ENCODE measurements around the gene ETV3.
"Not testable (repeated sequence)": the region's sequence is repeated elsewhere in the genome, so short reads cannot be mapped to it uniquely, and the experiment has no call there.

ETV3 gene

DNA sequence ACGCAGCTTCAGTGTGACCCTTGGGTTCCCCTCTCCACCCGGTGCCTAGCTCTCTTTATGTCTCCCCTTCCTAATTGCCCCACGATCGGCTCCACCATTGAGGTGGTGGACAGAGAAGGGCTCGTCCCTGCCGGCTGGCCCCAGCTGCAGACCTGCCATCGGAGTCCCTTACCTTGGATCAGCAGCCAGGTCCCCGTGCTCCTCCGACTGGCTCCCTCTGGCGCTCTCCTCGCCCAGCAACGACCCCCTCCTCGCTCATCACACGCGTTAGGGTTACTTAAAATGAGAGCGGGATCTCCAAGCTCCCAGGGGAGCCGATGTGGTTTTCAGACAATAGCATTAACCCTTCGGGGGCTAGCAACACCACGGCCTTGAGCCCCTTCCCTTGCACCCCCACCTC lies 30.5 kb downstream of the ETV3 start:
- H3K27ac Mint-ChIP-seq: peak overlapping the region; percentile 90
- H3K27me3 Mint-ChIP-seq: peaks cover 21% of the 10 kb centered on the region
- H3K4me1 Mint-ChIP-seq (ENCODE audit: low read depth): peaks cover 97% of the 10 kb centered on the region
- intact Hi-C loops (cut with micrococcal nuclease): loop anchor here (5.0 kb wide), 1 partner anchor 50 kb away; no protein-coding TSS in a partner anchor
- H3K36me3 Mint-ChIP-seq (ENCODE audit: low read depth): no peaks in the 10 kb centered on the region
- no peaks in the 10 kb centered on the region for H3K9me3 Mint-ChIP-seq
- H3K4me3 Mint-ChIP-seq: no peak overlapping the region

DNA sequence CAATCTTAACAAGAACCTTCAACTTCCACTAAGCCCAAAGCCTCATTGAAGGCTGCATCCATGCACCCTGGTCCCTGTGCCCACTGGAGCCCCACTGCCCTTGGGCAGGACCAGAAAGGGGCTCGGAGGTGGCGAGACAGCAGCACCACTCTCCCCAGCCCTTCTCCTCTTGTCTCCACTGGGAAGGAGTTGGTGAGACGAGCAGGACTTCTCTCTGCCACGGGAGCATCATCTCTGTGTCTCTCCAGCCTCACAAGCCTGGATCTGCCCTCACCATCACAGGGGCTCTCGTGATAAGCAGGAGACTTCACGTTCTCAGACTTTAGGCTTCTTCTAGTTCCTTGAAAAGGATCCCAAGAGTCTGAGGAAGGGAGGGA lies 31.4 kb downstream of the ETV3 start:
- Mint-ChIP-seq H3K9me3 (no peaks in the 10 kb centered on the region), H3K27me3 (peaks cover 23% of the 10 kb centered on the region), H3K36me3 (ENCODE audit: low read depth) (no peaks in the 10 kb centered on the region), H3K27ac (peak overlapping the region; percentile 90), H3K4me3 (no peak overlapping the region), H3K4me1 (ENCODE audit: low read depth) (peaks cover 94% of the 10 kb centered on the region)
- intact Hi-C loops (cut with micrococcal nuclease): loop anchor here (1.0 to 5.0 kb wide), 2 partner anchors 30 to 50 kb away; no protein-coding TSS in a partner anchor

DNA sequence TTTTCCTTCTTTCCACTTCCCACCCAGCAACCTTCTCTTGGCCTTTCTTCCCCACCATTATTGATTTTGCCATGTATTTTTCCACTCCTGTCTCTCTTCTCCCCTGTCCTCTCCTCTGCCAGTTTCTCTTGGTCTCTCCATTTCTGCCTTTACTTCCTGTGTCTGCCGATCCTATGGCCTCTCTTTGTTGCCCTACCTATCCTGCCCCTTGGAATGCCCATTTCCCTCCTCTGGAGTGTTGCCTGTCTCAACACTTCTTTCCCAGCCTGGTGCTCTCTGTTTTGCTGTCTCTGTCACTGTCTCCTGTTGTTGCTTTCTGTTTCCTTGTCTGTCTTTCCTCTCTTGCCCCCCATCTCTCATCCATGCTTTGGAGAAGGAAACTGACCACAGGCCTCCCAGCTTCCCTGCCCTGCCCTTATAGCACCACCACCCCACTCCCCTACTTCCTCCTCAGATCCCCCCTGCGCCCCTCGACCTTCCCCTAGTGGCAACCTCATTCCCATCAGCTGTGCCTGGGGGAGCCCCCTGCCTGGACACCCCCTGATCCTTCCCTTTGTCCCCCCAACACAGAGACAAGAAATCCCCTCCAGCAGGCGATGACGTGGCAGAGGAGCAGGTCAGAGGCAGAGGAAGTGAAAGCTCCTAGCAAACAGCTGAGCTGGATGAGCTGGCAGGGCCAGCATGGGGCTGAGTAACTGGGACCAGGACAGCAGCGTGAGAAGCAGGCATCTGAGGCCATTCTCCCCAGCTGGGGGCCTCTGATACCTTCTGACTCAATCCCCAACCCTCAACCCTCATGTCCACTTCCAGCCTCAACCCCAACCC lies 32.0 kb downstream of the ETV3 start:
- Mint-ChIP-seq H3K27me3 (peaks cover 19% of the 10 kb centered on the region), H3K4me3 (peak overlapping the region; percentile 44)

DNA sequence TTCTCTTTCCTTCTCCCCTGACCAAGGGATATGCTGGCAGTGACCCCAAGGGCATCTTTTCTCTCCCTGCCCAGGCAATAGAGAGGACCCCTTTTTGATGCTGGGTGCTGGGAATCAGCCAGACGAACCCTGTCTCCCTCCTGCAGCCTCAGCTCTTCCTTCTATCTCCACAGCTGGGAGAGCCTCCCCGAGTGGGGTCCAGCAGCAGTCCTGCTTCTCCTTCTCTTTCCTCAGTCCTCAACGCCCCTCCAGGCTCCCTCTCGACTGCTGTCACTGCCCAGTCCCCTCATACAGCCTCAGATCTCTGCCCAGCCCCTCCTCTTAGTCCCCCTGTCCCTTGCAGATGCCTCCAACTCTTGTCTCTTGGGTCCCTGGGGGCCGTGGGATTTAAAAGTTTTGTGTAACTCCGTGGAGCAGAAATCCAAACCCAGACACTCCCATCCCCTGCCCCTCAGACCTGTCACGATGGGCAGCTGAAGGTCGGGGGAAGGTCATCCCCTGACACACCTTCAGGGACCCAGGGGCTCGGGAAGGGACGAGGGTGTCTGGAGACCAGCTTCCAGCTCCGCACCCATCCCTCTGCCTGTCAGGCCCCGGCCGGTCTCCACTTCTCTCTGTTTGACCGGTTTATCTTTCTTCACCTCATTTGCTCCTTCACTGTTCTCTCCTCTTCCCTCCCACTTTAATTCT lies 32.8 kb downstream of the ETV3 start:
- no peak overlapping the region for H3K4me3 Mint-ChIP-seq
- H3K27ac Mint-ChIP-seq: peak overlapping the region; percentile 90
- H3K9me3 Mint-ChIP-seq: no peaks in the 10 kb centered on the region
- intact Hi-C loops (cut with micrococcal nuclease): loop anchor here (5.0 kb wide), 1 partner anchor 52 kb away; no protein-coding TSS in a partner anchor
- H3K27me3 Mint-ChIP-seq: peaks cover 18% of the 10 kb centered on the region
- peaks cover 87% of the 10 kb centered on the region for H3K4me1 Mint-ChIP-seq (ENCODE audit: low read depth)
- no peaks in the 10 kb centered on the region for H3K36me3 Mint-ChIP-seq (ENCODE audit: low read depth)

More for the DNA sequence above, 32.0 kb downstream of the ETV3 start:
- peak overlapping the region; percentile 90 for H3K27ac Mint-ChIP-seq
- H3K4me1 Mint-ChIP-seq (ENCODE audit: low read depth): peaks cover 89% of the 10 kb centered on the region
- no peaks in the 10 kb centered on the region for H3K9me3 Mint-ChIP-seq
- intact Hi-C loops (cut with micrococcal nuclease): loop anchor here (1.0 to 5.0 kb wide), 2 partner anchors 31 to 51 kb away; no protein-coding TSS in a partner anchor
- no peaks in the 10 kb centered on the region for H3K36me3 Mint-ChIP-seq (ENCODE audit: low read depth)

DNA sequence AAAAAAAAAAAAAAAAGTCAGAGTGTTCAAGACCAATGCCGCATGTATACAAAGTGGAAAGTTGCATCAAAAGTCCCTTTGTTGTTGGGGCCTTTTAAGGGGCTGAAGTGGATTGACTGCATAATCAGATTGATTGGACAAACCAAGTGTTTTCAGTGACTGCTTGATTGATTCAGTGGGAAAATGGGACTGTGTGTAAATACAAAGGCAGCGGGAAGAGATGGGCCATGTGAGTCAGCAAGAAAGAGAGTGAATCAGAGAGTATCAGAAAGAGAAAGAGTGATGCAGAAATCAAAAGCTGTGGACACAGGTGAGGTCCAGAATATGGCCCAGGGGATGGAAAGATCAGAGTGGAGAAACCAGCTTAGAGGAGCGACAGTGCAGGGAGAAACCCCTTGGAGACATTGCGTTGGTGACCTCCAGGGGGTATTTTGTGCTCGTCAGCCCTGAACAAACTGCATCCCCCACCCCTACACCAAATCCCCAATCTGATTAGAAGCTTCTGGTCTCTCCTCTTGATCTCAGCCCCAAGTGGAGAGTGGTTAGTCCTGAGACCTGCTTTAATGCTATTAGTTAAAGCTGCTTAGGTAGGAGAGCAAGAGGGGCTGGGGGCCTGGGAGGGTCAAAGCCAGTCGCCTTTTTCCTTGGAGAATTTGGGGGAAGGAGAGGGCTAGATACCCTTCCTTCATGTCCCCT lies 33.4 kb downstream of the ETV3 start:
- H3K9me3 Mint-ChIP-seq: no peaks in the 10 kb centered on the region
- H3K4me1 Mint-ChIP-seq (ENCODE audit: low read depth): peaks cover 81% of the 10 kb centered on the region
- H3K27me3 Mint-ChIP-seq: peaks cover 18% of the 10 kb centered on the region
- H3K27ac Mint-ChIP-seq: peak overlapping the region; percentile 90
- no peaks in the 10 kb centered on the region for H3K36me3 Mint-ChIP-seq (ENCODE audit: low read depth)
- intact Hi-C loops (cut with micrococcal nuclease): loop anchor here (5.0 kb wide), 1 partner anchor 53 kb away; no protein-coding TSS in a partner anchor
- no peak overlapping the region for H3K4me3 Mint-ChIP-seq

DNA sequence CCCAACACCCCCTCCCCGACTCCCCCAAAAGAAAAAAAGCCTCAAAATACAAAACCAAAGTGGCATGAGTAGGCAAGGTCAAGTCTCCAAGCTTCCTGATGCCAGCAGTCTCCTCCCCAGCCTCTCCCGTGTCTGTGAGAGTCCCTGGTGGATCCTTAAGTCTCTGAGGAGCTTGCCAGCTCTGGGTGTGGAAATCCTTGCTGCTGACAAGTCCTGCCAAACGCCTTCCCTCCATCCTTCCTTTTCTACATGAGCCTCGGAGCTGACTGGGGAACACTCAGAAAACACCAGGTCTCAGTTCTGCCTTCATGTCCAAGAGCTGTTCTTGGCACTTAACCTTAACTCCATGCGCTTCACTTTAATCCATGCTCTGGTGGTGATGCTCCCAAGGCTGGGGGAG lies 34.9 kb downstream of the ETV3 start:
- Mint-ChIP-seq H3K27ac (no peak overlapping the region), H3K4me3 (no peak overlapping the region), H3K27me3 (peaks cover 14% of the 10 kb centered on the region), H3K4me1 (ENCODE audit: low read depth) (peaks cover 80% of the 10 kb centered on the region), H3K36me3 (ENCODE audit: low read depth) (no peaks in the 10 kb centered on the region), H3K9me3 (no peaks in the 10 kb centered on the region)
- intact Hi-C loops (cut with micrococcal nuclease): no loop called here

DNA sequence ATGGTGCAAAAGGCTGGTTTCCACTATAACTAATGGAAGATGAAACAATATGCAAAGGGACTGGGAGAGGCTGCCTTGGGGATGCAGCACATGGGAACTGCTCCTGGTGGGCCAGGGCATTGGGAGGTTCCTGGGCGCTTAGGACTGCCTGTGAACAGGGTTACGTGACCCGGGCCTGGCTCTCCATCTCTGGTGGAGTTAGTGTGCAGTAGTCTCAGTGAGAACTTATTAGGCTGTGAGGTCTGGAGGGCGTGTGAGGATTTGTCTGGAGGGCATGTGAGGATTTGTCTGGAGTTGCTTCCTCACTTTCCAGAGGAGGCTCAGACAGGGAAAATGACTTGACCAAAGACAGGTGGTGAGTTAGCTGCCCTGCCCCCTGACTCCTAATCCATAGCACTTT lies 37.0 kb downstream of the ETV3 start:
- H3K27me3 Mint-ChIP-seq: peaks cover 6% of the 10 kb centered on the region
- H3K4me3 Mint-ChIP-seq: no peak overlapping the region
- H3K4me1 Mint-ChIP-seq (ENCODE audit: low read depth): peaks cover 61% of the 10 kb centered on the region
- H3K36me3 Mint-ChIP-seq (ENCODE audit: low read depth): no peaks in the 10 kb centered on the region
- no peak overlapping the region for H3K27ac Mint-ChIP-seq
- H3K9me3 Mint-ChIP-seq: no peaks in the 10 kb centered on the region
- intact Hi-C loops (cut with micrococcal nuclease): no loop called here

DNA sequence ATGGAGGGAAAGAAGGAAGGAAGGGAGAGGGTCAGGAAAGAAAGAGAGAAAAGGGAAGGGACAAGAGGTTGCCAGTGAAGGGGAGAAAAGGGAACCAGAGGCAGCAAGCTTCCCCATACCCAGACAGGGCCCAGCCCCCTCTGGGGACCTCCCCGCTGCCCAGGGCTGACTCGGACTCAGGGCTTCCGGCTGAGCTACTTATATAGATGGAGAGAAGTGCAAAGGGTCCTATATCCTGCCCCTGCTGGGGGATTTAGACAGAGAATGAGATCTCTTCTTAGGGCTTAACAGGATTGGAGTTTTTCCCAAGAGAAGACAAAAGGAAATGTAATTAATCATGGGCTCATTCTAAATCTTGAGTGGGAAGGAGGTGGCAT lies 38.6 kb downstream of the ETV3 start, which contains the start of gene ETV3L:
TSS of gene ETV3L (minus strand) at position 176 of the 377 bp plus-strand sequence. CDS start 285 bp downstream, outside the sequence.
- Mint-ChIP-seq H3K9me3 (no peaks in the 10 kb centered on the region), H3K27ac (no peak within 1 kb of the TSS)
- intact Hi-C loops (cut with micrococcal nuclease): no loop called here

DNA sequence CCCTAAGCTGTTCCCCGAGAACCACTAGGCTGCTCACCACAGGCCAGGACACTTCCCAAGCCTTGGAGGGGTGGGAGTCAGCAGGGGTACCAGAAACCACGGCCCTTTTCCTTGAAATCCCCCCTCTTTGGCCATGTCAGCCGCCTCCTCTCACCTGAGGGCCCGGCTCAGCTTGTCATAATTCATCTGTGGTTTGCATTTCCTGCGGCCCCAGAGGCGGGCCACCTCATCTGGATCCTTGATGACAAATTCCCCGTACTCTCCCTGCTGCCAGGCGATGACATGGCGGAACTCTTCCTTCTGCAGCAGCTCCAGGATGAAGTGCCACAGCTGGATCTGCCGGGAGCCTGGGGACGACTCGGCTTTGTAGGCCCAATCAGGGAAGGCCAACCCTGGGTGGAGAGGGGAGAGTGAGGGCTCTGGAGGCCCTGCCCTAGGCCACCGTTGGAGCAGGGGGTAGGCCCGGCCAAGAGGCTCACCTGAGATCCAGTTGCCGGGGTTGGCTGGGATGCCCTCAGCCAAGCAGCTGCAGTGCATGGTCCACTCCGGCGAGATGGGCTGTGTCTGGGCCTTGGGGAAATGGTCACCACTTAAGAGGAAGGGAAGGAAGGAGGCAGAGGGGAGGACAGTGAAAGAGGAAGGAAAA lies 39.1 kb downstream of the ETV3 start:
- H3K36me3 Mint-ChIP-seq (ENCODE audit: low read depth); H3K4me3 Mint-ChIP-seq; H3K27ac Mint-ChIP-seq; intact Hi-C loops (cut with micrococcal nuclease); H3K27me3 Mint-ChIP-seq; H3K9me3 Mint-ChIP-seq: not testable (repeated sequence)
- peaks cover 40% of the 10 kb centered on the region for H3K4me1 Mint-ChIP-seq (ENCODE audit: low read depth)

More for the DNA sequence above, 38.6 kb downstream of the ETV3 start, which contains the start of gene ETV3L:
- H3K36me3 Mint-ChIP-seq (ENCODE audit: low read depth): no peaks in the 10 kb centered on the region
- H3K27me3 Mint-ChIP-seq: peaks cover 6% of the 10 kb centered on the region
- peaks cover 46% of the 10 kb centered on the region for H3K4me1 Mint-ChIP-seq (ENCODE audit: low read depth)
- H3K4me3 Mint-ChIP-seq: no peak within 1 kb of the TSS

DNA sequence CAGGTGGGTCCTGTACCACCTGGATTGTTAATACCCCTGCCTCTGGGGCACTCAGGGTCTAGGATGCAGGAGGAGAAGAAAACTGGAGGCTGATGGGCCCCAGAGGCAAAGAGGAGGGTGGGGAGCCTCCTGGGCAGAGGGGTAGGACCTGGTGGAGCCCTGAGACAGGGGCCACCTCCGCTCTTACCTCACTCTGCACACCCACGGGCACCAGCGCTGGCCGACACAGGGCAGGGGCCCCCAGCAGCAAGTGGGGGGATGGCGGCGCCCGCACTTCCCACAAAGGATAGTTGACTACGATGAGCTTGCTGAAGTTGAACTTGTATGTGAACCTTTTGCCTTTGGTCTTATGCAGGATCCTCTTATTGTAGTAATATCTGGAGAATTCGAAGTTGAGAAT lies 39.7 kb downstream of the ETV3 start:
- peaks cover 6% of the 10 kb centered on the region for H3K27me3 Mint-ChIP-seq
- H3K9me3 Mint-ChIP-seq: no peaks in the 10 kb centered on the region
- no peaks in the 10 kb centered on the region for H3K36me3 Mint-ChIP-seq (ENCODE audit: low read depth)
- no peak overlapping the region for H3K27ac Mint-ChIP-seq
- no peak overlapping the region for H3K4me3 Mint-ChIP-seq
- intact Hi-C loops (cut with micrococcal nuclease): no loop called here
- peaks cover 37% of the 10 kb centered on the region for H3K4me1 Mint-ChIP-seq (ENCODE audit: low read depth)

DNA sequence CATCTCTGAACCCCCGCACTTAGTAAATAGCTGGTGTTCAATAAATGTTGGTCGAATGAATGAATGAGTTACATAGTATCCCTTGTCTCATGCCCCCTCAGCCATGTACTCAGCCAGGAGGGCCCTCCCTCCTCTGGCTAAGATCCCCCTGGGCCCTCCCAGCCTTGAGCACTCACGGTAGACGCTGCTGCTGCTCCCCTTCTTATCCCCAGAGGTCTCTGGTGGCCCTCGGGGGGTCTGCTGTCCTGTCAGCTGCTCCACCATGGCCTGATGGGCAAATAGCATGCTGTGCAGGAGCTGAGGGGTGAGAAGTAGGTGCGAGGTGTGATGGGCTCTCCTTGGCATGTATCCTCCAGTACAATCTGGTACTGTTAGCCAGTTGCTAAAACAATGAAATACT lies 40.5 kb downstream of the ETV3 start:
- no peaks in the 10 kb centered on the region for H3K36me3 Mint-ChIP-seq (ENCODE audit: low read depth)
- peaks cover 6% of the 10 kb centered on the region for H3K27me3 Mint-ChIP-seq
- H3K4me3 Mint-ChIP-seq: no peak overlapping the region
- intact Hi-C loops (cut with micrococcal nuclease): no loop called here
- no peak overlapping the region for H3K27ac Mint-ChIP-seq
- no peaks in the 10 kb centered on the region for H3K9me3 Mint-ChIP-seq
- H3K4me1 Mint-ChIP-seq (ENCODE audit: low read depth): peaks cover 29% of the 10 kb centered on the region

DNA sequence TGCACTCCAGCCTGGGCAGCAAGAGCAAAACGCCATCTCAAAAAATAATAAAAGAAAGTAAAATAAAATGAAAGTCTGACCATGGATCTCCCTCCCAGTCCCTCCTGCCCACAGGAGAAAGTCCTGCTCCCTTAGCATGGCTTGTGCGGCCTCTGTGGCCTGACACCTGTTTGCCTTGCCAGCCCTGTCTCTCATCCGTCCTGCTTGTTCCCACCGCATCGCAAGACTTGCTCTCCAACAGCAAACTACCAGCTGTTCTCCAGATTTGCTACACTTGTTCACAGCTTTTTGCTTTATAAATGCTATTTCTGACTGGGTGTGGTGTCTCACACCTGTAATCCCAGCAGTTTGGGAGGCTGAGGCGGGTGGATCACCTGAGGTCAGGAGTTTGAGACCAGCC lies 41.3 kb downstream of the ETV3 start:
- intact Hi-C loops (cut with micrococcal nuclease): no loop called here
- Mint-ChIP-seq H3K36me3 (ENCODE audit: low read depth) (no peaks in the 10 kb centered on the region), H3K9me3 (no peaks in the 10 kb centered on the region), H3K4me1 (ENCODE audit: low read depth) (peaks cover 31% of the 10 kb centered on the region), H3K4me3 (no peak overlapping the region), H3K27me3 (peaks cover 5% of the 10 kb centered on the region), H3K27ac (no peak overlapping the region)

DNA sequence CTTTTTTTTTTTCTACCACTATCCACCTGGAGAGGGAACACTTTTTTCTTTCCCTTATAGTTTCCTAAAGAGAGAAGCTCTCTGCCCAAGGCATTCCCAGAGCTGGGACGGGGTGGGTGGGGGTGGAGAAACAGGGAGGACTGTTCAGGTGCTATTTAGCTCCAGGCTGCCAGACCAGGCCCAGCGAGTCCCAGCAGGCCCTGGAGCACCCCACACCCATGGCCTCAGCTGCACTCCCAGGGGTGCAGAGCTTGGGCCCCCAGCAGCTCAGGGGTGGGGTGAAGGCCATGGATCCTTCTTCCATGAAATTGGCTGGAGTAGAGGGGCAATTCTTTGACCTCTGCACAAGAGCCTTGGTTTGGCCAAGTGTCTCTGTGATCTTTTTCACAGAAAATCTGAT lies 42.6 kb downstream of the ETV3 start:
- no peaks in the 10 kb centered on the region for H3K36me3 Mint-ChIP-seq (ENCODE audit: low read depth)
- peaks cover 10% of the 10 kb centered on the region for H3K27me3 Mint-ChIP-seq
- H3K9me3 Mint-ChIP-seq: no peaks in the 10 kb centered on the region
- intact Hi-C loops (cut with micrococcal nuclease): no loop called here
- no peak overlapping the region for H3K27ac Mint-ChIP-seq
- H3K4me3 Mint-ChIP-seq: no peak overlapping the region
- H3K4me1 Mint-ChIP-seq (ENCODE audit: low read depth): peaks cover 26% of the 10 kb centered on the region
